IPS-11a (cell line): Measurements from ENCODE around the gene PNPLA8.
"Not testable (repeated sequence)": the region's sequence is repeated elsewhere in the genome, so short reads cannot be mapped to it uniquely, and the experiment has no call there.

Source experiments
- H3K4me3 ChIP-seq: one replicate; pipeline ENCODE4 v1.5.1; 2013; ENCODE audit warnings: low read depth, low read length, control low read depth

PNPLA8 gene, protein sequence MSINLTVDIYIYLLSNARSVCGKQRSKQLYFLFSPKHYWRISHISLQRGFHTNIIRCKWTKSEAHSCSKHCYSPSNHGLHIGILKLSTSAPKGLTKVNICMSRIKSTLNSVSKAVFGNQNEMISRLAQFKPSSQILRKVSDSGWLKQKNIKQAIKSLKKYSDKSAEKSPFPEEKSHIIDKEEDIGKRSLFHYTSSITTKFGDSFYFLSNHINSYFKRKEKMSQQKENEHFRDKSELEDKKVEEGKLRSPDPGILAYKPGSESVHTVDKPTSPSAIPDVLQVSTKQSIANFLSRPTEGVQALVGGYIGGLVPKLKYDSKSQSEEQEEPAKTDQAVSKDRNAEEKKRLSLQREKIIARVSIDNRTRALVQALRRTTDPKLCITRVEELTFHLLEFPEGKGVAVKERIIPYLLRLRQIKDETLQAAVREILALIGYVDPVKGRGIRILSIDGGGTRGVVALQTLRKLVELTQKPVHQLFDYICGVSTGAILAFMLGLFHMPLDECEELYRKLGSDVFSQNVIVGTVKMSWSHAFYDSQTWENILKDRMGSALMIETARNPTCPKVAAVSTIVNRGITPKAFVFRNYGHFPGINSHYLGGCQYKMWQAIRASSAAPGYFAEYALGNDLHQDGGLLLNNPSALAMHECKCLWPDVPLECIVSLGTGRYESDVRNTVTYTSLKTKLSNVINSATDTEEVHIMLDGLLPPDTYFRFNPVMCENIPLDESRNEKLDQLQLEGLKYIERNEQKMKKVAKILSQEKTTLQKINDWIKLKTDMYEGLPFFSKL

DNA sequence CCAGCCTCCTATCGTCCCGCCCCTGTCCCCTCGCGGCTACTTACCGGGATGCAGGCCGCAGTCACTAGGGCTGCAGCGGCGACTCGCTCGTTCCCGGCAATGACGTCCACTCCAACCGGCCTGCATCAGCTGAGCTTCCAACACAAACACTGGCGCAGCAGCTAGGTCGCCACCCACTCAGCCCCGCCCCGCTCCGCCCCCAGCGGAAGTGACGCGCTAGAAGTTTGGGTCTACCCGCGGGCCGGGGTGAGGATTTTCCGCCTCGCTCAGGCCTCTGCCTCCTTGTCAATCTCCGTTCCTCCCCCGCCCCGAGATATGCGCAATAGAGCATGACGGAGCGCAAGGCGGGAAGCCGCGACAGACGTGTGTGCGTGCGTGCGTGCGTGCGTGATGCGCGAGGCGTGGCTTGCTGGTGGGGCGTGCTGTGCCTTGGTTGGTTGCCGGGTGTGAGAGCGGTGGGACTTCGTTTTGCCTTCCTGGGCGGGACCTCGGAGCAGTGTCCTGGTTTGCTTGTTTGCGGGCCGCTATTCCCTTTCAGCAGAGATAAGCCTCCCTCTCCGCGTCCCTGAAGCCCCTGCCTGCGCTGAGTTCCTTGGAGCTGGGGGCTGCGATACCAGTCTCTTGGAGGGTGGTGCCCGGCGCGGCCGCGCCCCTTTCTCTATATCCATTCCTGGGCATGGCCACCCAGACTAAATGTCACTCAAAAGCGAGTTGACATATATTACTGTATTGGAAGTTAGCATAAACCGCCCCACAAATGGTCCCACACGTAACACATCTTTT lies at the start of gene PNPLA8:
PNPLA8 (minus strand) TSS at position 151 of the 783 bp plus-strand sequence. CDS start 10,644 bp downstream, outside the sequence.
- H3K4me3 ChIP-seq = peak within 1 kb of the TSS; percentile 63

DNA sequence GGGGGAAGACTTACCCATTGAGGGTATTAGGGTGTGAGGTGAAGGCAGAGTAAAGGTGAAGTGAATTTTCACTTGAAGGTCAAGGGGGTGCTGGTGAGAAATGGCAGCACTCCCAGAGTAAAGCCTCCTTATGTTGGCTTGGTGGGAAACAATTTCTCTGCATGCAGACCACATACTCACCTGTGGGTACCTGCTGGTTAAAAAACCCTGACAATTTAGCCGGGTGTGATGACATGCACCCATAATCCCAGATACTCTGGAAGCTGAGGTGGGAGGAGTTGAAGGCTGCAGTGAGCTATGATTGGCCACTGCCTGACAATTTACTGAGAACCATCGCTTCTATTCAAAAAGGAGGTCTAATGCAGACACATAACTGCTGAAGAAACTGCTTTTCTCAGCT lies 49.2 kb upstream of the PNPLA8 start:
- no peak overlapping the region for H3K4me3 ChIP-seq

DNA sequence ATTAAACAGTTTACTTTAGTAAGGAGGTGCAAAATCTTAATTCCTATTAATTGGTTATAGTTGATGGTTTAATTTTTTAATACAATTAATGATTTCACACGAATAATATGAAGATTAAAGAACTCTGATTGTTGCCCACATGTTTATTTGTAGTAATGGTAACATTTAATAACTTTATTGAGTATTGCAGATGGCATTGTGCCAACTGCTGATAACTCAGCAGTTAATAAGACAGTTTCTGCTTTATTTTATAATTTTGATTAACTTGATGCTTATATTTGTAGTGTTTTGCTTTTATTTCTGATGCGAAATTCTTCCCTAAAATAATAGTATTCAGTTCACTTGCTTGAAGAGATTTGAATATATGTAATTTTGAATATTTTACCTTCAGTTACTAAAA lies 46.5 kb upstream of the PNPLA8 start:
- no peak overlapping the region for H3K4me3 ChIP-seq

DNA sequence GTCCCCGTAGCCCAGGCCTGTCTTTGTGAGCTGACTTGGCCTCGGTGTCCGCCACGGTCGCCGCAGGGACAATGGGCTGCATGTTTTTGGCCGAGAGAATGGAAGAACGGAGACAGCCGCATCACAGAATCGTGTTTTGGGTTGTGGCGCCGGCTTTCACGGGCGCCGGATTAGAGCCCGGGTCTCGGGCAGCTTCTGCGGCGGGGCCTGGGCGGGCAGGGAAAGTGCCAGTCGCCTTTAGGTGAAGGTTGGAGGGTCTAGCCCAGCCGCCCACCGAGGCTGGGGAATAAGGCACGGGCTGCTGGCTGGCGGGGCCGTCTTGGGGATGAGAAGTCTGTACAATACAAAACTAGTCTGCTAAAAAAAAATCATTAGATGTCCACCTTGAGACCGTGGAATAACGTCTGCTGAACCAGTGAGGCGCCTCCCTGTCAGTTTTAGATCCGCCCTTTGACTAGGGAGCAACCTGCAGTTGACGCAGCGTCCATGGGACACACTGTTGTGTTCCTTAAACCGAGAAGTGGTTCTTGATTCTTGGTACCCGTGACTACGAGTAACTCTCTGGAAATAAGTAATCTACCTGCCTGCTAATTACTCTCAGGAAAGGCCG lies 44.3 kb upstream of the PNPLA8 start:
- H3K4me3 ChIP-seq = peak overlapping the region; percentile 85

DNA sequence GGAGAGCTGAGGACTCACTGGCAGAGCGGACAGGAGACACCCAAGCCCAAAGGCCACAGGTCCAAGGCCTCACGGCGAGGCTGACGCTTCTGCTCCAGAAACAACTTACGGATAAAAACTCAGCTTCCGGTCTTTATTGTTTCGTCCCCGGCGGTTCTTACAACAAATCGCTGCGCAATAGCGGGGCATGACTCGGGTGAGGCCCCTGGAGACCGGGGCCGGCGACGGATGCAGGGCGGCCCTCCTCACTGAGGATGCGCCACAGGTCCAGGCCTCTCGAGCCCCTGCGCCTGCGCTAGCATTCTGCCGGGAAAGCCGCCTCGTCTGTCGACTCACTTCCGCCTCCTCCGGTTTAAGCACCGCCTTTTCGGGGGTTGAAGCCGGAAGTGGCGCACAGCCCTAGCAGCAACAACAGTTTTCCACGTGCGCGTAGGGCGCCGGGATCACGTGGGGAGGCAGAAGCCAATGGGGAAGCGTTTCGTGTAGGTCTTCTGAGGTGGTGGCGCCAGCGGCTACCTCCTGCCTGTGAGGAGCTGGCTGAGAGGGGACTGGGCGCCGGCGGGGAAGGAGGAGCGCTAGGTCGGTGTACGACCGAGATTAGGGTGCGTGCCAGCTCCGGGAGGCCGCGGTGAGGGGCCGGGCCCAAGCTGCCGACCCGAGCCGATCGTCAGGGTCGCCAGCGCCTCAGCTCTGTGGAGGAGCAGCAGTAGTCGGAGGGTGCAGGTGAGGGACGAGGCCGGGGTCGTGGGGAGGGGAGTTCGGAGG lies 43.6 kb upstream of the PNPLA8 start, which contains the start of the genes DNAJB9 and THAP5:
DNAJB9 (plus strand) TSS at position 494 of the 765 bp plus-strand sequence. CDS start 1,853 bp downstream, outside the sequence.
THAP5 (minus strand) TSS at position 326 of the 765 bp plus-strand sequence; CDS start at position 189, 137 bp downstream.
- peak within 1 kb of the TSS; percentile 87 for H3K4me3 ChIP-seq

DNA sequence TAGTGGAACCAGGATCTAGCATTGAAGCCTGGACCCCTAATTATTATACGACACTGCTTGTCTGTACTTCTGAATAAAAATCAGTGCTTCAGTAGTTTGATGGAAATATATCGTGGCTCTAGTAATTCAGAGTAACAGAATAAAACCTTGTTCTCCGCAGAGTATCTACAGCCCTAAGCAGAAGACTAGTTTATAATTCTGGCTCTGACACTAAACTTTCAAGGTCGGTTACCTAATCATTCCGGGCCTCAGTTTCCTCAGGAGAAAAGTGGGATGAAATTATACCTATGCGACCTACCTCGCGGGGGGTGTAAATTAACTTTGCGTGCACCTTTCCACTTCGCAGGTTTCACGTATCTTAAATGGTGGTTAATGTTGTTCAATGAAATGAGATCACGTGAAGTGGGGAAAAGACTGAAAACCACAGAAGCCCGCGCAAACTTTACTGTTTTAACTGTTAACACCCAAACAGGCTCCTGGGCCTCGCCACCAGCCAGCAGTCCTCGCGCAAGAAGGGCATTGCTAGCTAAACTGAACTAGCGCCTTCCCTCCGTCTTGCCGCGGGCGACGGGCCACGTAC lies 43.0 kb upstream of the PNPLA8 start:
- H3K4me3 ChIP-seq = peak overlapping the region; percentile 87

DNA sequence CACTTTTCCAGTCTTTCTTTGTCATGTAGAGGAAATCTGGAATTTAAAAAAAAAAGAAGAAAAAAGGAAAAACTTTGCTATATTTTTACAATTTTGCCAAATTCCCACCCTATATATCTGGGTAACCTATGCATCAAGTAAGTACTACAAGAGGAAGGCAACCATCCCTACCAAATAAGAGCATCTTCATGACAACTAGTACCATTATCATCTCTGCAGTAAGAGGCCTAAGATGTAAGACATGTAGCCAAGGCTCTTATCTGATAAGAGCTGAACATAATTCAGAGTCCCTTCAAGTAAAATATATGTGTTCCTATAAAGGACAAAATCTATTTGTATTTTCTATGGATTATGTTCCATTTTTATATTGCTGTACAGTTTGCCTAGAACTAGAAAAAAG lies 40.1 kb upstream of the PNPLA8 start:
- no peak overlapping the region for H3K4me3 ChIP-seq

DNA sequence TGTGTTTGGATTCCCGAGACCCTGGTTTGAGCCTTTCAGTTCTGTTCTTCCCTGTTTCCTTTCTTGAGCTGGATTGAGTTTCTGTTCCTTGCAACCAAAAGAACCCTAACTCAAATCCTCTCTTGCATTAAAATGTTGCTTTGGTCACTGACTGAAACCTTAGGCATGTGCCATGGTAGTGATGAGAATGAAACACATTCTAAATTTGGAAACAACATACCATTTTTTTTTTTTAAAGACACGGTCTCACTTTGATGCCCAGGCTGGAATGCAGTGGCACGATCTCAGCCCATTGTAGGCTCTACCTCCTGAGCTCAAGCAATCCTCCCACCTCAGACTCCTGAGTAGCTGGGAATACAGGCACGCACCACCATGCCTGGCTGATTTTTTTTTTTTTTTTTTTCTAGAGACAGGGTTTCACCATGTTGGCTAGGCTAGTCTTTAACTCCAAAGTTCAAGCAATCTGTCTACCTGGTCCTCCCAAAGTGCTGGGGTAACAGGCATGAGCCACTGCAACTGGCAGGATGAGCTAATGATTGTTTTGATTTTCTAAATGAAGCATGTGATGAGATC lies 35.2 kb upstream of the PNPLA8 start:
- no peak overlapping the region for H3K4me3 ChIP-seq

DNA sequence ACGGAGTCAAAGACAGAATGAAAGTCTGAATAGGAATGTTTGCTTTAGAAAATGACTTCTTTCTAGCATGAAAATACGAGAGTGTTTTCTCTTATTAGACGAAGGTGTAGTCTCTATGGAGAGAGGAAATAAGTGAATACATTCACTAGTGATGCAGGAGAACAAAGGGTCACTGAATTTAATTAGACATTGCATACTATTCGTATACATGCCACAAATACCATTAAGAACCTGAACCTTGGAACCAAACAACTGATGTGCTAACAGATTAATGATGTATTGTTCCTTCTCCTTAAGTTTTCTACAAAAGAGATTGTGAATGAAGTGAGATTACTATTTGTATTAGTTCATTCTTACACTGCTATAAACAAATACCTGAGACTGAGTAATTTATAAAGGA lies 33.3 kb upstream of the PNPLA8 start:
- no peak overlapping the region for H3K4me3 ChIP-seq

DNA sequence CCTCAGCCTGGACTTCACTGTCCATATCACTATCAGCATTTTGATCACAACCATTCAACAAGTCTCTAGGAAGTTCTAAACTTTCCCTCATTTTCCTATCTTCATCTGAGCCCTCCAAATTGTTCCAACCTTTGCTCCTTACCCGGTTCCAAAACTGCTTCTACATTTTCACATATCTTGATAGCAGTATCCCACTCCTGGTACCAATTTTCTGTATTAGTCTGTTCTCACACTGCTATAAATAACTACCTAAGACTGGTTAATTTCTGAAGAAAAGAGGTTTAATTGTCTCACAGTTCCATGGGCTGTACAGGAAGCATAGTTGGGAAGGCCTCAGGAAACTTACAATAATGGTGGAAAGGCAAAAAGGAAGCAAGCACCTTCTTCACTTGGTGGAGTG lies 31.7 kb upstream of the PNPLA8 start:
- H3K4me3 ChIP-seq = no peak overlapping the region

DNA sequence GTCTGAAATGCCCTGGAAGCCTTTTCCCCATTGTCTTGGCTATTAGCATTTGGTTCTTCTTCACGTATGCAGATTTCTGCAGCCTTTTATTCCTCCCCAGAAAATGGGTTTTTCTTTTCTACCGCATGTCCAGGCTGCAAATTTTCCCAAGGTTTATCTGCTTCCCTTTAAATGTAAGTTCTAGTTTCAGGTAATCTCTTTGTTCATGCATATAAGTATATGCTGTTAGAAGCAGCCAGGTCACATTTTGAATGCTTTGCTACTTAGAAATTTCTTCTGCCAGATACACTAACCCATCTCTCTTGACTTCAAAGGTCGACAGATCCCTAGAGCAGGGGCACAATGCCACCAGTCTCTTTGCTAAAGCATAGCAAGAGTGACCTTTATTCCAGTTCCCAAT lies 31.3 kb upstream of the PNPLA8 start:
- H3K4me3 ChIP-seq = no peak overlapping the region

DNA sequence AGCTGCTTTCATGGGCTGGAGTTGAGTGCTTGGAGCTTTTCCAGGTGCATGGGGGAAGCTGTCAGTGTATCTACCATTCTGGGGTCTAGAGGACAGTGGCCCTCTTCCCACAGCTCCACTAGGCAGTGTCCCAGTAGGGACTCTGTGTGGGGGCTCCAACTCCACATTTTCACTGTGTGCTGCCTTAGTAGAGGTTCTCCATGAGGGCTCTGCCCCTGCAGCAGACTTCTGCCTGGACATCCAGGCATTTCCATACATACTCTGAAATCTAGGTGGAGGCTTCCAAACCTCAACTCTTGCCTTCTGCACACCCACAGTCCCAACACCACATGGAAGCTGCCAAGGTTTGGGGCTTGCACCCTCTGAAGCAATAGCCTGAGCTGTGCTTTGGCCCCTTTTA lies 30.7 kb upstream of the PNPLA8 start:
- H3K4me3 ChIP-seq = not testable (repeated sequence)

DNA sequence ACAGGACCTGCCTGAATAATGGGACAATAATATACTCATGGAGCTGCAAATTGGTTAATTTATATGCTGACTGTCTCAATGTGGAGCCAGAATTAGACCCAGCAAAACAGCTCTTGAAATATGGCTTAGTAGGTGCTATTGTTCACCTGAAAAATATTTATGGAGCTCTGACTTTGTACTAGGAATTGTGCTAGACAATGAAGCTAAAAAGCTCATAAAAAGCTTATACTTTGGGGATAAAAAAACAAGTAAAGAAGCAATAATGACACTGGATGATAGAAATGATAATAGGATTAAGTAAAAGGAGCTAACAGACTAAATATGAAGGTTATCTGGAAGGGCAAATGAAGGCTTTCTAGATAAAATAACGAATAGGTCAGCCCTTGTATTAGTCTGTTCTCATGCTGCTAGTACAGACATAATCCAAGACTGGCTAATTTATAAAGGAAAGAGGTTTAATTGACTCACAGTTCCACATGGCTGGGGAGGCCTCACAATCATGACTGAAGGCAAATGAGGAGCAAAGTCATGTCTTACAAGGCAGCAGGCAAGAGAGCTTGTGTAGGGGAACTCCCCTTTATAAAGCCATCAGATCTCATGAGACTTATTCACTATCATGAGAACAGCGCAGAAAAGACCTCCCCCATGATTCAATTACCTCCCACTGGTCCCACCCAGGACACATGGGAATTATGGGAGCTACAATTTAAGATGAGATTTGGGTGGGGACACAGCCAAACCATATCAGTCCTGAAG lies 22.4 kb upstream of the PNPLA8 start:
- not testable (repeated sequence) for H3K4me3 ChIP-seq

DNA sequence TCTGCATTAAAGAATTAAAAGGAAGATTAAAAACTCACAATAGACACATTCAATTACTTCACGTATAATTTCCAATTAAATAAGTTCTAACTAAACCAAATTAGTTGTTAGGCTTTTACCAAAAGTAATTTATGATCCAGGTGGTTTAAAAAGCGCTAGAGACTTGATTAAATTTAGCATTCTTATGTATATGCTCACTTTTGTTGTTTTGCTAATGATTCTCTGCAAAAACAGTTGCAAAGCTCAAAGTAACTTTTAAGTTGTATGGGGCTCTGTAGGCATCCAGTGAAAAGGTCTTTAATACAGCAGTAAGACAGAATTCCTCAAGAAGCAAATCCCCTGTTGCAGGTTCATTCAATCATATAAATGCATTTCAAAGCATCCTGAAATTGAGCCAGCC lies 15.5 kb upstream of the PNPLA8 start:
- H3K4me3 ChIP-seq = no peak overlapping the region

DNA sequence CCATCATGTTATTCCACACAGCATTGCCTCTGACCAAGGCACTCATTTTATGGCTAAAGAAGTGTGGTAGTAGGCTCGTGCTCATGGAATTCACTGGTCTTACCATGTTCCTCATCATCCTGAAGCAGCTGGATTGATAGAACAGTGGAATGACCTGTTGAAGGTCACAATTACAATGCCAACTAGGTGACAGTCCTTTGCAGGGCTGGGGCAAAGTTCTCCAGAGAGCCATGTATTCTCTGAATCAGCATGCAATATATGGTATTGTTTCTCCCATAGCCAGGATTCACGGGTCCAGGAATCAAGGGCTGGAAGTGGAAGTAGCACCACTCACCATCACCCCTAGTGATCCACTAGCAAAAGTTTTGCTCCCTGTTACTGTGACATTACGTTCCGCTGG lies 12.8 kb upstream of the PNPLA8 start:
- not testable (repeated sequence) for H3K4me3 ChIP-seq

DNA sequence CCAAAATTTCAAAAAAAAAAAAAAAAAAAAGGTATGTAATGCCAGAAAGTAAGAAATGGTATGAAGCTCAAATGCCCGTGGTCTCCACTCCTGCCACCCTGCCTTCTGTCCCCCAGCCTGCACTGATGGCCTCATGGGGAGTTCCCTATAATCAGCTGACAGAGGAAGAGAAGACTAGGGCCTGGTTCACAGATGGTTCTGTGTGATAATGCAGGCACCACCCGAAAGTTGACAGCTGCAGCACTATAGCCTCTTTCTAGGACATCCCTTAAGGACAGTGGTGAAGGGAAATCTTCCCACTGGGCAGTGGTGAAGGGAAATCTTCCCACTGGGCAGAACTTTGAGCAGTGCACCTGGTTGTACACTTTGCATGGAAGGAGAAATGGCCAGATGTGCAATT lies 12.3 kb upstream of the PNPLA8 start:
- not testable (repeated sequence) for H3K4me3 ChIP-seq

DNA sequence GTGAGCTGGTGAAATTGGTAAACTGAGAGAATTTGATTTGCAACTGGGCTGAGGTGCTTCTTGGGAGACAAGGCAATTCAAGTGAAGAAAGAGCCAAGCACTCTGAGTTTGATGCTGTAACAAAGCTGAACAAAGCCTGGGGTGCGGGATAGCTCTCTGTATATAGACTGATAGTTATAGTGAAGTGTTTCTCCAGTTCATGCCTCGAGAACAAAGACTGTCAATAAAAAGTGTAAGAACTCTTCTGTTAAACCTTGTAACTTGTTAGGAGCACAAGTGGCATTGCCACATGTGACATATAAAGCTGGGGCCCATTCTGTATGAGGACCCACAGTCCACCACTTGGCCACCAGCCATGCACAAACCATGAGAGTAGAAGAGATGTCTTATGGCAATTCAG lies 11.3 kb upstream of the PNPLA8 start:
- no peak overlapping the region for H3K4me3 ChIP-seq

DNA sequence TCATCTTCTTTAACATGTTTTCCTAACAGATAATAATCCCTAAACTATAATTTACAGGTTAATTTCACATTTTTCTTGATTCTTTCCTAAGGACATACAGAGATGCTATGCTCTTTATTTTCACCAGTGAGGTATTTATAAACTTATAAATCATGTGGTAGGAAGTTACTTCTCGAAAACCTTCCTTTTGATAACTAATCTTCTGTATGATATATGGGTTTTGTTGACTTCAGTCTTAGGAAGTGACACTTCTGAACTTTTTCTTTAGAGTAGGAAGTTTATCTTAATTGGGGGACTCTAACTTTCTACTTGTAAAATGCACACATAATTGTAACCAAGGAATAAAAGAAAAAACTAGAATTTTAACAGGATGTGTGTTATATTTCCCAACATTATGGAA lies 9.8 kb upstream of the PNPLA8 start:
- no peak overlapping the region for H3K4me3 ChIP-seq

DNA sequence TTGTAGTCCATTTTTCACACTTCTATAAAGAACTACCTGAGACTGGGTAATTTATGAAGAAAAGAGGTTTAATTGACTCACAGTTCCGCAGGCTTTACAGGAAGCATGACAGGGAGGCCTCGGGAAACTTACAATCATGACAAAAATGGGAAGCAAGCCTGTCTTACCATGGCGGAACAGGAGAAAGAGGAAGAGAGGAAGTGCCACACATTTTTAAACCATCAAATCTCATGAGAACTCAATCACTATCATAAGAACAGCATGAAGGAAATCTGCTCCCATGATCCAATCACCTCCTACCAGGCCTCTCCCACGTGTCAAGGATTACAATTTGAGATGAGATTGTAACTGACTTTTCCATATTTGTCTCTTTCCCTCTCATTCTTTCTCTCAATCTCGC lies 9.3 kb upstream of the PNPLA8 start:
- no peak overlapping the region for H3K4me3 ChIP-seq
